CD4-positive, alpha-beta T cell treated with Interleukin-15 for 1 hour (primary cell): Measurements from ENCODE around the gene TPMT.
A peak's percentile ranks its signal among the peaks of the same experiment; 100 is the strongest.
"Not testable (repeated sequence)": the region's sequence is repeated elsewhere in the genome, so short reads cannot be mapped to it uniquely, and the experiment has no call there.

Source experiments
- DNase-seq: peaks from one replicate; pipeline ENCODE4 v3.0.0-alpha.2; 2020

Gene TPMT

DNA sequence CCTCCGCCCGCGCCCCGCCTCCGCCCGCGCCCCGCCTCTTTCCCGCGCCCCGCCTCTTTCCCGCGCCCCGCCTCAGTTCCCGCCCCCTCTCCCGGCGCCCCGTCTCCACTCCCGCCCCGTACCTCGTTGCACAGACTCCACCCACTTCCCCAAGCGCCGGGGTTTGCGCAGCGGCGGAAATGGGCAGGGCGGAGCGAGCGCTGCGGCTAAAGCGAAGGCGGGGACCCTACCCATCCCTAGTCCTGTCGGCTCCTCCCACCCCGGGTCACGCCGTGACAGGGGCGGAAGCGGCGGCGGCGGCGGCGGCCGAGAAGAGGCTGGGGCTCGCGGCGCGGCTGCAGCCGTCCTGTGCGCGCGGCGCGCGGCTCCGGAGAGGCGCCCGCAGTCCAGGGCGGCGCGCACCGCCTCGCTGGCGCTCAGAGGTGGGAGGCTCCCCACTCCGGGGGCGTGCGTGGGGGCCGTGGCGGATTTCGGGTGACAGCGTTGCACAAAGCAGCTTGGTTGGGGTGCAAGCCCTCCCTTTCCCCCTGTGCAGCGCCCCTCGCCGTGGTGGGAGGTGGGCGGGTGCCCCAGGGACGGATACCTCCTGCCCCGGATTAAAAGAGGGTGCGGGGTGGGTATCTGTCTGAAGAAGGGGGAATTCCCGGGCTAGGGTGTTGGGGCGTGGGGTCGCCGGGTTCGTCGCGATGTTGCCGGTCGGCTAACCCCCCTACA is 430 bp upstream of the TPMT start, which contains the start of gene KDM1B:
TSS of gene KDM1B (plus strand) at position 273 of the 714 bp plus-strand sequence. CDS start 4,474 bp downstream, outside the sequence.
- peak; percentile 99 for DNase-seq

DNA sequence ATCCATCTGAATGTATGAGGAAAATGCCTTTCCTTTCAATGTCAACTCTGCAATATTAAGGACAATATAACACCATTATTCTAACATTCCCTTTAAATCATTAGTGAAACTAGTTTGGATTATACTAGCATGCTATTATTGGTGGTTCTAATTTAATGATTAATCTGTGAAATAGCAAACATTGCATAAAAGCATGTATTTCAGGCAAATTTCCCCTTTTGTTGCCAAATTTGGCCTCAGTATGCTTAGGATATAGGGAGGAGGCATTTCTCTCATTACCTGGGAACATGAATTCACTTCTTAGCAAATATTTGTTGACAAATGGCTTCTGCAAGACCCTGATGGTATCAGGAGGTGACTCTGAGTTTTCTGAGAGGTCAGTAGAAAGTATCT is 1.6 kb downstream of the TPMT start:
- no peak for DNase-seq

DNA sequence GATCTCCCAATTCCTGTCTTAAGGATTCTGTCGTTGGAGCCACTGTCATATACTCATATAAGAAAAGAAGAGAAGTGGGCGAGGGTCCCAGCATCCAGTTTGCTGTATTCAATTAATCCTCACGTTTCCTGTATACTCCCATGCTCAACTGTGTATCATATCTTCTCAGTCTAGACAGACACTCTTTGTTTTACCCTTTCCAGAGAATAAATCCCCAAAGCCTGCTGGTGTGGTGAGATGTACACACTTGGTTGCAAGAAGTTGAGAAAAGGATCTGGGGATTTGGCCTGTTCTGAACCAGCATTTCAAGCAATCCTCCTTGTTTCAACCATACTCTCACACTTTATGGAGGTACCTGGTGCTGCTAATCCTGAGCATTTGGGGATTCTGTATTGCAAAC is 3.1 kb downstream of the TPMT start:
- DNase-seq: no peak

DNA sequence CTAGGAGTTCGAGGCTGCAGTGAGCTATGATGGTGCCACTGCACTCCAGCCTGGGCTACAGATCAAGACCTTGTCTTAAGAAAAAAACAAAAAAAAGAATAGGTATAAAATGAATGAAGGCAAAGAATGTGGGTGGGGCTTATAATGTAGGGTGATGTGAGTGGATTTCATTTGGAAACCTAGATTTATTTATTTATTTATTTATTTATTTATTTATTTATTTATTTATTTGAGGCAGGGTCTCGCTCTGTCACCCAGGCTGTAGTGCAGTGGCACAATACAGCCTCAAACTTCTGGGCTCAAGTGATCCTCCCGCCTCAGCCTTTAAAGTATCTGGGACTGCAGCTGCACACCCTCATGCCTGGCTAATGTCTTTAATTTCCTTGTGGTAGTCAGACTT is 3.5 kb downstream of the TPMT start:
- not testable (repeated sequence) for DNase-seq

DNA sequence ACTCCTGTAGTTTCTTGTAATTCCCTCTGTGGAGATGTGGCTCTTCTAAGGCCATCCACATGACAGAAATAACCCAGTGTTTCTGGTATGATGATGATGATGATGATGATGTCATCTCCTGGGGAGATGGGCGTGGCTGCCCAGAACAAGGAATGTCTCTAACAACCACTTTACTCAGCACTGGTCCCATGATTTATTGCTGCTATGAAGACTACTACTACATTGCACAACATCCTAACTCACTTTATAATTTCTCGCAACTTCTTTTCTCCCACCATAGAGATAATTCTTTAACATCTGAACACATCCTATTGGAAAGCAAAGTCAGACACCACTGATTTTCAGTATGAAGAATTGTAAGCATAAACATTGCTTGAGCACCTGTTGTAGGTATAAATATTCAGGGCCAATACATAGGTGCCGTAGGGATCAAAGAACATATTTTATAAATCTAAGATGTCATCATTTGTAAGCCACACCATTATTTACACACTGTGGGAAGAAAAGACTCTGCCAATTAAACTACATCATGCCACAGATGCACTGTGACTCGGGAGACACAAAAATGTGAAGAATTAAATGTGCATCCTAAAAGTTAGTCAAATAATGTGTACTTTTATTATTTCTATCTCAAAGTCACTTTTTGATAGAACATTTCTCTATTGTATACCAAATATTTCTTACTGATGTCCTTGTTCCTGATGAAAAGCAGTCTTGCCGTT is 6.4 kb downstream of the TPMT start:
- no peak for DNase-seq

DNA sequence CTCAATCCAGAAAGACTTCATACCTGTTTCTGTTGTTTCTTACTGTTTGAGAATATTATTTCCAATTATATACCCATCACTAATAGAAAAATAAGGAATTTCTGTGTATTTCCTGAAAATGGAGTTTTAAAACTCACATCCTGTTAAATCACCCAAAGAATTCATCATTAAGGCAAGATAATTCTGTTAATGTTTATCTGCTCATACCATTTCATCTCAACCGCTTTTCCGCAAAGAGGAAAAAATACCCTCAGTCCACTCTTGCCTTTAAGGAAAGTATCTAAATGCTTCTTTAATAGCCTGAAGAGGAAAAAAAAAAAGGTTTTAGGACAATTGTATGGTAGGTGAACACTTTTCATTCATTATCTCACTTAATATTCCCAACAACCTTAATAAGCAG is 7.3 kb downstream of the TPMT start:
- no peak for DNase-seq

DNA sequence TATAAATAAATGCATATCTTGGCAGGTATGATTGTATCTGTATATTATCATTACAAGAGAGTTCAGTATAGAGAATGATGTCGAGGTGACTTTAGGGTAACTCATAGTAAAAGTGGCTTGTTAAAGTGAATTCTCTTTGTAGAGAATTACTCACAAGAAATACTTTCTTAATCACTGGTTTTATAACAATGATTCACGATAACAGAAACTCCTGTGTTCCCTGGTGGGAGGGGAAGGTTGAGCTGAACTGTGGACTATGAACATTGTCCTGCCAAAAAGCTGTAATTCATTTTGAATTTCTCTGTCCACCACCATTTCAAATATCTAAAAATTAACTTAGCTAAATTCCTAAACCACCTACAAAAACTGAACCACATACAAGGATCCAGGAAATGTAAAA is 7.7 kb downstream of the TPMT start:
- no peak for DNase-seq

DNA sequence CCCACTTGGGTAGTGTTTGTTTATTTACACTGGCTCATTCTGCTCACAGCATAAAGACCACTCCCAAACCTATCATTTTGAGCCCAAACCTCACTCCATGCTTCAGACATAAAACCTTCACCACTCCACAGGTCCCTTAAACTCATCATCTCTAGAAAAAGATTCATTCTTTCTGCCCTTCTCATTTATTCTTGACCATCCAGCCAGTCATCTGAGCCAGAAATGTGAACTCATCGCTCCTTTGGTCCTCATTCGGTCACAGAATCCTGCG is 12.4 kb downstream of the TPMT start:
- no peak for DNase-seq

DNA sequence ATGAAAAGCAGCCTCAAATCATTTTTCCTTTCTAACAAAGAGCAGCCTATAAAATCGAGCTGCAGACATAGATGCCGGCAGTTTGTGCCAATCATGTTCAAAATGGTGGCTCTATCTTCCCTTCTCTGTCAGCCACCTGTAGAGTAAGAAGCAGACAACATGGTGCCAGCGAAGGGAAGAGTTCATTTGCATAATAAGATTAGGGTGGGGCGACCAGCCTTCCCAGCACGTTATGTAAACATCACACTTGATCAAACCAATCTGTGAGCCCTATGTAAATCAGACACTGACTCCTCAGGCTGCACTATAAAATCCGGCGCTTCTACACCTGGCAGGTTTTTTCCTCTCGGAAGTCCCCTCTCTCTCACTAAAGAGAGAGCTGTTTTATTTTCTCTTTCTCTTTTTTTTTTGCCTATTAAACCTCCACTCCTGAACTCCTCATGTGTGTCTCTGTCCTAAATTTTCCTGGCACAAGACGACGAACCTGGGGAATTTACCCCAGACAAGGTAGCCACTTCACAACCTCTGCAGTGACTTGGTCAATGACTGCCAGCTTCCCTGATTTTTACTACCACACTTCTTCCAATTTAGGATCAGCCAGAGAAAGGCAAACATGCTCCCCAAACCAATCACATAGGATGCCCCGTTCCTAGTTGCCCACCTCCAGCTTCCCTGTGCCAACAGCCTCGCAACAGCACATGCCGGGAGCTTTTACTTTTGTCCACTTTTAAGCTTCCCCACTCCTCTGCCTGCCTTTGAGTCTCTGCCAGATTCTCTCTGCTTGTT is 12.9 kb downstream of the TPMT start:
- DNase-seq: no peak

DNA sequence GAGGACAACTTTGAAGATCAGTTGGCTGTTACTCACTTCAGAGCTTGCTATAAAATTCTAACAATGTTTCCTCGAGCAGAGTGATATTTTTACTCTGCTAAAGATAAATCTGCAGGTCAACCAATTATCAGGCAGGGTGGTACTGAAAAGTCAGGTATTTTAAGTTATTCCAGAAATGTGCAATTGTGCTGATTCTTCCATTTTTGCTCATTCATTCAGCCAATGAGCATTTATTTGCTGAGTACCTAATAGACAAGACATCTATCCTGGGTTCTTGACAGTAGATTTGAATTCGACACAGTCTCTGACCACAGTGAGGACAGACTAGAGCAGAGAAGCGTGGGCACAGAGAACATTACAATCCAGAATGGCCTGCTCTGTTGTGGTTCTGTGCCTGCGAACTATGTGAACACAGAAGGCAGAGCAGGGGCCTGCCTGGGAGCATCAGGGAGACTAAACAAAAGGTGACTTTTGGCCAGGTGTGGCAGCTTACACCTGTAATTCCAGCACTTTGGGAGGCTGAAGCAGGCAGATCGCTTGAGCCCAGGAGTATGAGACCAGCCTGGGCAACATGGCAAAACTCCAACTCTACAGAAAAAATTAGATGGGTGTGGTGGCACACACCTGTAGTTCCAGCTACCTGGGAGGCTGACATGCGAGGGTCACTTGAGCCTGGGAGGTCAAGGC is 14.8 kb downstream of the TPMT start:
- DNase-seq: no peak

DNA sequence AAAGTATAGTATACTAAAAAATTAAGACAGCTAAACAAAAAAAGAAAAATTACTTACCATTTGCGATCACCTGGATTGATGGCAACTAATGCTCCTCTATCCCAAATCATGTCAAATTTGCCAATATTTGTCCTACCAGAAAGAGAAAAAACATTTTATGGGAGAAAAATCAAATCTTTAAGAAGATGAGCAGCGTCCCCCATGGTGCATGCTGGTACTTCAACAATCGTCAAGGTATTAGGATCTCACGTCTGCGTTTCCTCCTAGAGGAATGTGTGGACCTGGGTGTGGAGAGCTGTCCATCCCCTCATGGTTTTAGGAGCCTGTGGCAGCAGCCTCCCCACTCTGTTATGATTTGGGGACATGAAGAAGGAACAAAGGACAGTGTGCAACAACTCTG is 16.0 kb downstream of the TPMT start:
- DNase-seq: no peak

DNA sequence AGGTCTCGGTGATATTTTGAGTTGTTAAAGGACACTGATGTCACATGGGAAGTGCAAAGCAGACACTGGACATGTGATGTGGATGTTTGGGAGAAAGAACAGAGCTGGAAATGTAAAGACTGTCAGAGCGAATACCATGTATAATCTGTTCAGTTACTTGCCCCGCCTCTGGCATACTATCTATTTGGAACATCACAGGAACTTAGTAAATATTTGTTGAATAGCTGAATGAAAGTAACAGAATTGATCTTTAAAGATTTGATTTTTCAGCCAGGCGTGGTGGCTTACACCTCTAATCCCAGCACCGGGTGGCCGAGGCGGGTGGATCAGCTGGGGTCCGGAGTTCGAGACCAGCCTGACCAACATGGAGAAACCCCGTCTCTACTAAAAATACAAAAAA is 18.6 kb downstream of the TPMT start:
- DNase-seq: no peak

DNA sequence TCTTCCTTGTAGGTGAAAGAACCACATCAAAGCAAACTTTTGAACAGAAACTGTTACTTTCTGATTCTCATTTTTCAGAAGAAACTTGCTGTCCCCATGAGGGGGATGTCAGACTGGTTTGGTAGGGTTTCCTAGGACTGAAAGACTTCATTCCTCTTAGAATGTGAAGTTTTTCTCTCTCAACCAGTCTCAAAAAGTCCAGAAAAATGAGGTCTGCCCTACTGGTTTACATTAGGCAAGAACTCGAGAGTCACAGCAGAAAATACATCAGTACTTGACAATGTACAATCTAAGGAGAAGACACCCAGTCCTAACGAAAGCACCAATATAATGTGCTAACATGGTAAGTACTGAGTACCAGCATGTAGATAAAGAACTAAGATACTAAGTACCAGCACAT is 19.7 kb downstream of the TPMT start:
- no peak for DNase-seq

DNA sequence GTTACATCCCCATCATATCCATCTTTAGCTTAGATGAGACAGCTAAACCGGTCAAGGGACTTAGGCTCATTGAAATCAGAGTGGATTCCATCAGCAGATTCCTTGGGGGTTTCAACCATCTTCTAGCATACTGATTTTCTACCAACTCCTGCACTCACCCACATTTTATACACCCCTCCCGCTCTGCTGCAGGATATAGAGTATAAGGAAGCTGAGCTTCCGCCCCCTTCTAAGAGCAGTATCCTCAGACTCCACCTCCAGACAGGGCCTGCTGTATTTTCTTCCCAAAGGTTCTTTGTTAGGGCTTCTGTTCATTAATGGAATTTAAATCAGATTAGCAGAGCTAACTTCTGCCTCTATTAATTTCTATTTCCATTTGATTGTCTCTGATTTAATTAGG is 22.5 kb downstream of the TPMT start:
- no peak for DNase-seq

DNA sequence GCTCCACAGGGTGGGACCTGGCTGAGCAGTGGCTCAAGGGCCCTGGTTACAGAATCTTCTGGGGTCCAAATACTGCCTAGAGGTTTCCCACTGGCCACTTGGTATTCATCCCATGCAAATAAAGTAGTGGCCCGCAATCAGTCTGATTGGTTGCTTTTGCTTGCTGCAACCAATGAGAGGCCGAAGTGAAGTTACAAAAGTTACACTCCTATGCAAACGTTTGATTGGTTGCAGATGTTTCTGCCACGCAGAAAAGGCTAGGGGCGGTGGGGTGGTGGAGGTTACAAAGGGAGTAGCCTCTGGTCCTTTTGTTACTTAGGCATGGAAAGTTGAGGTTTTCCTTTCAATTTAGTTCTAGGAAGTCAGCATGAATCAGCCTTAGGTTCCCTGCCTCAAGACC is 28.8 kb downstream of the TPMT start:
- no peak for DNase-seq

DNA sequence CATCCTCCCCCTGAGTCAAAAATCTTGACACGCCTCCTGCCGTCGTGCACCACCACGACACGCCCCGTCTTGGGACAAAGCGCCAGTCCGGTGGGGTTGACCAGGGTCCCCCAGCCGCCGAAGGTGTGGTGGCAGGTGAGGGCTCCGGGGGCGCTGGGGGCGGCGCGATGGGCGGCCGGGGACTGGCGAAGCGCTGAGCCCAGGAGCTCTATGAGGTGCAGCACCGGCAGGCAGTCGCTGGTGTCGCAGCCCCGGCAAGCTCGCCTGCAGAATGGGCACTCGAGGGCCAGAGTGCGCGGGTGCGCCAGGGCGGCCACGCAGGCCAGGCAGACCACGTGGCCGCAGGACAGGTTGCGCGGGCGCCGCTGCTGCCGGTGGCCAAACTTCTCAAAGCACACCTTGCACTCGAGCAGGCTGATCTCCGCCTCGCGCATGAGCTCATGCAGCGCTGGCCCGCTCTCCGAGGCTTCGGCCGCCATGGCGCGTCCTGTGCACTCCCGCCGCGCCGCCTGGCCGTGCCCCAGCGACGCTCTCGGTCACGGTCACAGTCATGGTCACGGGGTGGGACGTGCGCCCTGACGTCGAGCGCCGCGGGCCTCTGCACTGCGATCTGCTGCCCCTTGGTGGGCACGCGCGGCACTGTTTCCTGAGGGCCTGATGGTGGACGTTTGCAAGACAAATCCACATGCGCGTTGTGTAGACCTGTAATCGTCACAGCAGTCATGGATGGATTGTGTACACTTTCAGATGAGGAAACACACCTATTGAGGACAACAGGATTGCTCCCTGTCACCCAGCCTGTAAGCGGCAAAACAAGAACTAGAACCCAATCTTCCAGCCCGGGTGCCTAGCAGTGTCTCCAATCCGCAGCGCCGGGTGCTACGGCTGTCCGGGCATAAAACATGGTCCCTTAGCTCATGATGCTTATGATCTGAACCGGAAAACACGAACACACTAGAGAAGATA is 32.5 kb downstream of the TPMT start, which contains the start of gene NHLRC1:
TSS of gene NHLRC1 (minus strand) at position 550 of the 966 bp plus-strand sequence. CDS start at position 479, 71 bp downstream.
- peak; percentile 81 for DNase-seq

DNA sequence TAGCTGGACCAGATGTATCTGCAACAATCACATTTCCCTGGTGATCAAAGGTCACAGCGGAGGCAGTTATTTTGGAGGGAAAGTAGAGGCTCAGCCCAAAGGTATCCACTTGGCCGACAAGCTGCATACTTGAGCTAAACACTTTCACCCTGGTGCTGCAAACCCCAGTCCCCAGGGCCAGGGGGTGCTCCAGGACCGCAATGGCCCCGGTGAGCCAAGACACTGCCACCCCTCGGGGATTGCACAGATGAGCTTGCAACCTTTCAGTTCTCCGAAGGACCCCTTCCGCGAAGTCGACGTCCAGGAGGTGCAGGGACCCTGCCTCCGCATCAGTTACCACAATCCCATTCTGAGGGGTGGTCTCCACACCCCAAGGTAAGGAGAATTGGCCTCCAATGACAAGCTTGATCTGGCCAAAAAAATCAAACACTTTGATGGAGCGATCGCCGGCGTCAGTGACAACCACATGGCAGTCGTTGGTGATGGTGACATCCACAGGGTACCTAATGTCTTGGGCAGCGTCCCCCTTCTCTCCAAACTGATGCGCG is 33.2 kb downstream of the TPMT start:
- no peak for DNase-seq

DNA sequence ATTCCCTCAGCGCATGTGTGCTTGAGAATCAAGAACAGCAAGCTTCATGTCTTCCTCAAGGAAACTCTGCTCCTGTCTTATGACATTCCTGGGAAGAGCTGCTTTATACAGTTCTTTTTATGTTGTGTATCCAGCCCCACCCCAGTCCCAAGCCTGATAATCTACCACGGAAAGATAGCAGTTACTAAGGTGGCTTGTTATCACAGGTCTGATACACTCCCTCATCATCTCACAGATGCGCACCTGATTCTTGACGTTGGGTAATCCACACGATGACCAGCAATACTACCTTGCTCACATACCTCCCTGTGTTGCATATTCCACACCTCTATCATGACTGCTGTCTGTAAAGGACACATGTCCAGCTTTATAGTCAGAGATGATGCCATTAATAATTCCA is 35.6 kb downstream of the TPMT start:
- no peak for DNase-seq

DNA sequence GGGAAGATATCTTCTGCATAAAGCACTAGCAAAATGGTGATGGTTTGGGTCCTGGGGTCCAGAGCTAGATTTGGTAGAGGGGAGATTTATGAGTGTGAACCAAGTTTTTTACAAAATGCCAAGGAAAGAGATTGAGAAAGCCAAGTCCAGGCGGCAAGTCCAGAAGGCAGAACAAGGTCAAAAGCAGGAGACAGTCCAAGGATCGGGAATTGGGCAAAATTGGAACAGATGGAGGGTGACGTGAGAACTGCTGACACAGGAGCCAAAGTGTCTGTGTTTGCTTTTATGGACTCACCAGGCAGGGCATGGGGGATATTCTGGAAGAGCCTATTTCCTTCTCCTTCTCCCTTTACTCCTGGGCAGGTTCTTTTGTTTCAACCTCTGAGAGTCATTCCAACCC is 36.5 kb downstream of the TPMT start:
- DNase-seq: no peak

DNA sequence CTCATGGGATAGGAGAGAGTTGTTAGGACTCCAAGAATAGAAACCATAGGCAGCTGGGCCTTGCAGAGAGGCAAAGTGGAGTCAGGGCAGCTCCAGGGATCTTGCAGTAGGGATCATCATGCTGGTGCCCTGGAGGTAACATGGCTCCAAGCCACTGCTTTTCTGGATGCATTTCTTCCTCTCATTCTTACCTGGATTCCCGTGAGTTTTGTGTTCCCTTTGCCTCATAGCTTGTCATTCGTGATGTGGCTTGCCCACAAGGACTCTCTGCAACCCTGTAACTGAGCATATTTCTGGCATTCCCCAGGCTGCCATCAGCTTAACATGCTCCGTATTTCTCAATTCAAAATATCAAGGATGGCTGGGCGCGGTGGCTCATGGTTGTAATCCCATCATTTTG is 37.7 kb downstream of the TPMT start:
- no peak for DNase-seq

DNA sequence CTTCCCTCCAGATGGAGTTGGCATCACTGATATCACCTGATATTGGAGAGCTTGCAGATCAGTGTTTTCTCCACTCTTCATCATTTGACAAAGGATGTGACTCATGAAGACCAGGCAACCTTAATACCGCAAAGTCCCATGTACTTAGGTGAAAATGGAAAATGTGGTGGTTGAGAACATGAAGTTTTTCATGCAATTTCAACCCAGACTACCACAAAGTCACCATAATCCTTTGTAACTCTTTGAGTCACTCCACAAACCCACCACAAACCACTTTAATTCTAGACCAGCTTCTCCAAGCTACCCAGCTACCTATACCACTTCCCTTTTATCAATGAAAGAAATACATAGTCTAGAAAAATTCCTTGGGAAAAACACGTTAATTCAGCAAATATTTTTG is 39.5 kb downstream of the TPMT start:
- no peak for DNase-seq

DNA sequence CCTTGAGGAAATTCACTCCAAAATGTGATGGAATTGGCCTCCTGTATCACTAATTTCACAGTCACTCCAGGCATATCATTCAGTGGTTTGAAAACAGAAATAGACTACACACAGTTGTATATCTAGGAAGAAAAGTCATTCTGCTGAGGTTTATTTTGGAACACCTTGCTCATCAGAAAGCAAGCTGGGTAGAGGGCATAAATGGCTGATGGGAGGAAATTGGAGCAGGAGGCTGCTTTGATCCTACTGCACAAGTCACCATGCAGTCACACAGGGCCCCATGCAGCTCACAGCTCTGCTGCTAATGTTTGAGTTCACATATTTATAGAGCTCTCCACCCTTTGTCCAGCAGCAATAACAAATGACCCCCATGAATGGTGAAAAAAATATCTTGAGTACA is 44.7 kb downstream of the TPMT start:
- no peak for DNase-seq
